SK-N-SH treated with all-trans-retinoic acid at 6 μM for 48 hours (cell line): ENCODE results near the gene RIN3.
A peak's percentile ranks its signal among the peaks of the same experiment; 100 is the strongest.

Source experiments
- ATAC-seq: fragments of 200-7000 bp; cut with Tn5 transposase; 3 replicates; pipeline ENCODE4 v1.9.1; 2020; ENCODE audit warnings: mild to moderate bottlenecking, moderate library complexity
- ARNTL ChIP-seq: fragments of 450-650 bp; formaldehyde crosslinking; IDR thresholded peaks from 2 replicates; pipeline ENCODE4 v1.5.0; 2020; ENCODE audit warnings: low read depth, mild to moderate bottlenecking, moderate library complexity, borderline replicate concordance
- BACH2 ChIP-seq: fragments of 250-450 bp; sonication (Bioruptor Pico); IDR thresholded peaks from 2 replicates; pipeline ENCODE4 v1.9.0; 2021; ENCODE audit warnings: mild to moderate bottlenecking, borderline replicate concordance
- CREB5 ChIP-seq: fragments of 250-450 bp; sonication (Bioruptor Pico); IDR thresholded peaks from 2 replicates; pipeline ENCODE4 v1.5.1; 2020; ENCODE audit warnings: low read depth, mild to moderate bottlenecking, moderate library complexity
- CSDC2 ChIP-seq: fragments of 250-450 bp; sonication (Bioruptor Pico); IDR thresholded peaks from 2 replicates; pipeline ENCODE4 v1.5.0; 2020; ENCODE audit warnings: mild to moderate bottlenecking, moderate library complexity
- CSRNP3 ChIP-seq: fragments of 250-450 bp; sonication (Bioruptor Pico); IDR thresholded peaks from 2 replicates; pipeline ENCODE4 v1.5.1; 2021; ENCODE audit warnings: mild to moderate bottlenecking, moderate library complexity
- ESRRG ChIP-seq: fragments of 250-450 bp; sonication (Bioruptor Pico); IDR thresholded peaks from 2 replicates; pipeline ENCODE4 v1.6.1; 2021; ENCODE audit warnings: mild to moderate bottlenecking
- GLIS3 ChIP-seq: fragments of 250-450 bp; sonication (Bioruptor Pico); IDR thresholded peaks from 2 replicates; pipeline ENCODE4 v1.5.0; 2020; ENCODE audit warnings: mild to moderate bottlenecking, moderate library complexity
- ISL1 ChIP-seq: fragments of 250-450 bp; sonication (Bioruptor Pico); IDR thresholded peaks from 2 replicates; pipeline ENCODE4 v2.1.2; 2022; ENCODE audit warnings: mild to moderate bottlenecking, moderate library complexity
- OSR1 ChIP-seq: fragments of 250-450 bp; sonication (Bioruptor Pico); IDR thresholded peaks from 2 replicates; pipeline ENCODE4 v1.8.0; 2022; ENCODE audit warnings: moderate library complexity, mild to moderate bottlenecking, inconsistent platforms
- PATZ1 ChIP-seq: fragments of 250-450 bp; sonication (Bioruptor Pico); IDR thresholded peaks from 2 replicates; pipeline ENCODE4 v1.8.0; 2020; ENCODE audit warnings: mild to moderate bottlenecking, moderate library complexity, borderline replicate concordance
- POU6F1 ChIP-seq: fragments of 250-450 bp; sonication (Bioruptor Pico); IDR thresholded peaks from 2 replicates; pipeline ENCODE4 v1.8.0; 2021; ENCODE audit warnings: low read depth, mild to moderate bottlenecking, moderate library complexity, borderline replicate concordance
- PPARA ChIP-seq: fragments of 250-450 bp; sonication (Bioruptor Pico); IDR thresholded peaks from 2 replicates; pipeline ENCODE4 v1.5.0; 2020; ENCODE audit warnings: mild to moderate bottlenecking, borderline replicate concordance
- RARB ChIP-seq: fragments of 250-450 bp; sonication (Bioruptor Pico); IDR thresholded peaks from 2 replicates; pipeline ENCODE4 v1.8.0; 2021; ENCODE audit warnings: mild to moderate bottlenecking, moderate library complexity
- SNAI2 ChIP-seq: fragments of 250-450 bp; sonication (Bioruptor Pico); IDR thresholded peaks from 2 replicates; pipeline ENCODE4 v1.5.0; 2020; ENCODE audit warnings: mild to moderate bottlenecking, moderate library complexity
- TCF4 ChIP-seq: fragments of 250-450 bp; sonication (Bioruptor Pico); IDR thresholded peaks from 2 replicates; pipeline ENCODE4 v1.8.0; 2021; ENCODE audit warnings: mild to moderate bottlenecking, moderate library complexity, borderline replicate concordance
- TOX ChIP-seq: fragments of 250-450 bp; sonication (Bioruptor Pico); IDR thresholded peaks from 2 replicates; pipeline ENCODE4 v1.8.0; 2021; ENCODE audit warnings: mild to moderate bottlenecking, moderate library complexity, borderline replicate concordance
- TSHZ2 ChIP-seq: fragments of 250-450 bp; sonication (Bioruptor Pico); IDR thresholded peaks from 2 replicates; pipeline ENCODE4 v1.5.0; 2020; ENCODE audit warnings: mild to moderate bottlenecking, moderate library complexity
- ZC3H10 ChIP-seq: fragments of 250-450 bp; sonication (Bioruptor Pico); IDR thresholded peaks from 2 replicates; pipeline ENCODE4 v1.5.1; 2021; ENCODE audit warnings: mild to moderate bottlenecking, moderate library complexity
- ZFP3 ChIP-seq: fragments of 250-450 bp; sonication (Bioruptor Pico); IDR thresholded peaks from 2 replicates; pipeline ENCODE4 v1.5.0; 2020; ENCODE audit warnings: mild to moderate bottlenecking, moderate library complexity
- ZFP30 ChIP-seq: fragments of 450-650 bp; formaldehyde crosslinking; IDR thresholded peaks from 2 replicates; pipeline ENCODE4 v1.5.0; 2022; ENCODE audit warnings: mild to moderate bottlenecking, moderate library complexity
- ZNF565 ChIP-seq: fragments of 450-650 bp; formaldehyde crosslinking; conservative IDR thresholded peaks from 2 replicates; pipeline ENCODE4 v1.5.0; 2020; ENCODE audit warnings: low read depth, mild to moderate bottlenecking, moderate library complexity
- ZNF70 ChIP-seq: fragments of 450-650 bp; formaldehyde crosslinking; IDR thresholded peaks from 2 replicates; pipeline ENCODE4 v1.5.0; 2020; ENCODE audit warnings: mild to moderate bottlenecking, moderate library complexity
- ZNF8 ChIP-seq: fragments of 450-650 bp; formaldehyde crosslinking; IDR thresholded peaks from 2 replicates; pipeline ENCODE4 v1.5.0; 2020; ENCODE audit warnings: mild to moderate bottlenecking, moderate library complexity

The RIN3 gene

GRCh38 chr14:92539419-92539818 is 25.8 kb downstream of the RIN3 start:
- TF ChIP-seq TOX (CRISPR knock-in tag) (no peak), ZC3H10 (CRISPR knock-in tag) (no peak), PPARA (CRISPR knock-in tag) (no peak), TCF4 (CRISPR knock-in tag) (no peak), CREB5 (CRISPR knock-in tag) (no peak), CSRNP3 (CRISPR knock-in tag) (no peak), GLIS3 (CRISPR knock-in tag) (no peak), ESRRG (no peak), ZFP3 (CRISPR knock-in tag) (no peak), CSDC2 (CRISPR knock-in tag) (no peak), ZNF565 (CRISPR knock-in tag) (no peak)
- no peak for ATAC-seq

GRCh38 chr14:92539875-92540274 is 26.3 kb downstream of the RIN3 start:
- no peak for TF ChIP-seq GLIS3 (CRISPR knock-in tag)
- TF ChIP-seq POU6F1 = no peak
- no peak for TF ChIP-seq ARNTL (CRISPR knock-in tag)
- no peak for TF ChIP-seq ISL1 (CRISPR knock-in tag)
- no peak for TF ChIP-seq TCF4 (CRISPR knock-in tag)
- no peak for TF ChIP-seq CREB5 (CRISPR knock-in tag)
- no peak for TF ChIP-seq ZNF70 (CRISPR knock-in tag)
- TF ChIP-seq ZNF8 (CRISPR knock-in tag) = no peak
- no peak for TF ChIP-seq ZC3H10 (CRISPR knock-in tag)
- TF ChIP-seq ZFP30 = no peak
- TF ChIP-seq ZNF565 (CRISPR knock-in tag) = no peak
- no peak for TF ChIP-seq TOX (CRISPR knock-in tag)
- TF ChIP-seq BACH2 (CRISPR knock-in tag) = no peak
- TF ChIP-seq PATZ1 (CRISPR knock-in tag) = no peak
- no peak for TF ChIP-seq PPARA (CRISPR knock-in tag)
- TF ChIP-seq TSHZ2 = no peak
- TF ChIP-seq OSR1 (CRISPR knock-in tag) = no peak
- TF ChIP-seq RARB (CRISPR knock-in tag) = no peak
- TF ChIP-seq SNAI2 = no peak
- no peak for TF ChIP-seq ESRRG
- ATAC-seq = peak; percentile 2; the same call in 2 of the 3 replicates
